ENCODE results near the gene PTPN6.

PTPN6 gene

GRCh38 chr12:6957151-6957701 lies 6.1 kb downstream of the PTPN6 start:
- DNase-seq, result no peak

- DNase-seq, result no peak
These were observed 6.8 kb downstream of the PTPN6 start for GRCh38 chr12:6957741-6958608.

- DNase-seq, result no peak
These were observed 7.5 kb downstream of the PTPN6 start for GRCh38 chr12:6958609-6959057.

GRCh38 chr12:6959058-6959804 lies 8.1 kb downstream of the PTPN6 start:
- peak; percentile 67 for DNase-seq

GRCh38 chr12:6959805-6960592 lies 8.8 kb downstream of the PTPN6 start:
- no peak for DNase-seq

DNA sequence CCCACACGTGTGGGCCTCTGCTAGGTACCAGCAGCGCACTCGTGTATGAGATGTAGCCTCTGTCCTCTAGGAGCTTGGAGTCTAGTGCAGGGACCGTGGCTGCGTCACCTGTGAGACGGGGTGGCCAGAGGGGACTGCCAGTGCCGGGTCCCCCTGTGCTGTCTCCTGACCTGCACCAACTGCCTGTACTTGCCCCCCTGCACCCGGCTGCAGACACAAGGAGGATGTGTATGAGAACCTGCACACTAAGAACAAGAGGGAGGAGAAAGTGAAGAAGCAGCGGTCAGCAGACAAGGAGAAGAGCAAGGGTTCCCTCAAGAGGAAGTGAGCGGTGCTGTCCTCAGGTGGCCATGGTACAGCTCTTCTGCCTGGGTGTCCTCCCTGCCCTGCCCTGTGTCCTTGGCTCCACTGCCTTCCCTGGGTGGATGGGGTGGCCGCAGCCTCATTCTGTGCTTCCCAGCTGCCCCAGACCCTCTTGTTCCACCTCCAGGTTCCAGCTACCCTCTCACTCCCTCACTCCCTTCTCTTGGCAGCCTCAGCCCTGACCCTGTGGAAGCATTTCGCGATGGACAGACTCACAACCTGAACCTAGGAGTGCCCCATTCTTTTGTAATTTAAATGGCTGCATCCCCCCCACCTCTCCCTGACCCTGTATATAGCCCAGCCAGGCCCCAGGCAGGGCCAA lies 9.6 kb downstream of the PTPN6 start:
- DNase-seq, result no peak

DNA sequence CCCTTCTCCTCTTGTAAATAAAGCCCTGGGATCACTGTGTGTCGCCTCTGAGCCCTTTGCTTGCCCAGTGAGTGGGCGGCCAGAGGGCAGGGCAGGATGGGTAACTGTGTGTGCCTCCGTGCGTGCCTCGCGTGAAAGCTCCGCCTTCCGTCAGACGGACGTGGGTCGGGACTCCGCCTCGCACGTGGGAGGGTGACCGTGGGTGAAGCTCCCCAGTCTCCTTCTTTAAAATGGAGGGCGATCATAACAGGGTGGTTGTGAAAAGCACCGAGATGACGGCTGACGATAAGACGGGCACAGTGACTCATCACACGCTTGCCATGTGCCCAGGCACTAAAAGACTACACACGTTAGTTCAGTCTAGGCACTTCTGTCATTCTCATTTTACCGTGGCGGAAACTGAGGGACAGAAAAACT lies 10.1 kb downstream of the PTPN6 start:
- peak; percentile 90 for DNase-seq

- peak; percentile 43 for DNase-seq
These were observed 10.6 kb downstream of the PTPN6 start for GRCh38 chr12:6961695-6962284.

DNA sequence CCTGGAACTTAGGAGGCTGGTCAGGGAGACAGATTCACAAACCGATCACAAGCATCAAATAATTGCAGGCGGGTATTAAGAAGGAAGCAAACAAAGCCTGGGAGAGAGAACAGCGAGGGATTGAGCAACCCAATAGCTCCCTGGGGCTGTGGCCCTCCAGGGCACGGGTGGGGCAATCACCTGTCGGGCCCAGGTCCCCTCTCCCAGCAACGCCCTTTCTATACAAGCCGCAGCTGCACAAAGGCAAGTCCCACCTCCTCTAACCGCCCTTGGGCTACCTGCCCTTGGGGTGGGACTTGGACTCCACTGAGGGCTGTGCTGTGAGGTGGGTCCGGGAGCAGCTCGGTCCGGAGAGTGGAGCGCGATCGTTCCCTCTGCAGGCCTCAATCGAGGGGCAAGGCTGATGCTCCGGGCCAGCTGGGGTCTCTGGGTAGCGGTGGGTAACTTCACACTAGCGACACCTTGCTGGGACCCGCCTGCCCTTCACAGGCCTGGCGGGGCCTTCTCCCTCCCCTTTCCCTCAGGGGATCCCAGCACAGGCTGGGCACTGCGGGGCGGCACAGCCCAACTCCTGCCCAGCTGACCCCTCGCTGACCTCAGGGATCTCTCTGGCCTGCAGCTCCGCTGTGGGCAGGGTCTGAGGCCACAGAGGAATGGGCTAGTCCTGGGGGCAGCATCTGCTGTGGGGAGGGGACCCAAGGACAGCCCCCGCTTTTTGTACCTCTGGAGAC lies 11.3 kb downstream of the PTPN6 start:
- DNase-seq, result no peak

DNA sequence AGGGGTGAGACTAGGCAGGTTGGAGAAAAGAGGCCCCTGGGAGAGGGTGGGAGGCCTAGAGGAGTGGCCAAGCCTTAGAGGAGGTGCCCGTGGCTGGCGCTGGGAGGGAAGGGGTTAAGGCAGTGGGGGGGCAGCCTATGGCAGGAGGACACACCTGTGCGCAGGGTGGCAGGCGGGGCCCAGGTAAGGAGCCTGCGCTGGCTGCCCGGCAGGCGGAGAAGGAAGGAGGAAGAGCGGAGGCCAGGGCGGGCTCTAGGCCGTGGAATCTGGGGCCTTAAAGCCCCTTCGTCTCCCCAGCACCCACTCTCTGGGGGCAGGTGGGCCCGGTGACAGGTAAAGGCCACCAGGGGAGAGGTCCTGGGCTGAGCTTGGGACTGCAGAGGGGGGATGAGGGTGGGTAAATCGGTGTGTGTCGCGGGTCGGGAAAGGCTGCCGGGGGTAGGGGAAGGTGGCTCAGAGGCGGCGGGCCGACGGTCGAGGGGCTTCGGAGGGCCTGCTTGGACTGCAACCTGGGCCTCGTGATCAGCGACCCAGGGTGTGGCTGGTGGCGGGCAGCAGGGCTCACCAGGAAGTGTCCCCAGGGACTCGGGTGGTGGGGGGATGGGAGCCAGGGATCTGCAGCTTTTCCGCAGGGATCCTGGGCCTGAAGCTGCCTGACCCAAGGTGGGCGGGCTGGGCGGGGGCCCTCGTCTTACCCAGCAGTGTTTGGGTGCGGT lies 12.0 kb downstream of the PTPN6 start:
- no peak for DNase-seq

- DNase-seq, result no peak
These were observed 12.7 kb downstream of the PTPN6 start for GRCh38 chr12:6963791-6964413.

DNA sequence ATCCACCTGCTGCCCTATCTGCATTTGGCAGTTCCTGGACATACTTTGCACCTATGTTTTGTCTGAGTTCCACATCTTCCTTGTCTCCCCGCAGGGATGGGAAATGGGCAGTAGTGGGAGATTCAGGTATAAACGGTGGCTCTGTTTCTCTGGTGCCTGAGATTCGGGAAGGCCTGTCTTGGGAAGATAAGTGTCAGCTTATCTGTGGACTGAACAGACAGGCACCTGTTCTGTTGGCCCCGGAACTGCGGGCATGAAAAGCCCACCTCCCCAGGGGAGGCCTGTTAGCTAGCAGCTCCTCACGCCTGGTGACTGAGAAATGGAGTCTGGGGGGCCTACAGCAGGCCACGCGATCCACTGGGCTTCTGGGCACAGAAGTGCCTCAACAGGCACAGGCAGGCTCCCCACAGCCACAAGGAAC lies 13.5 kb downstream of the PTPN6 start:
- no peak for DNase-seq

DNA sequence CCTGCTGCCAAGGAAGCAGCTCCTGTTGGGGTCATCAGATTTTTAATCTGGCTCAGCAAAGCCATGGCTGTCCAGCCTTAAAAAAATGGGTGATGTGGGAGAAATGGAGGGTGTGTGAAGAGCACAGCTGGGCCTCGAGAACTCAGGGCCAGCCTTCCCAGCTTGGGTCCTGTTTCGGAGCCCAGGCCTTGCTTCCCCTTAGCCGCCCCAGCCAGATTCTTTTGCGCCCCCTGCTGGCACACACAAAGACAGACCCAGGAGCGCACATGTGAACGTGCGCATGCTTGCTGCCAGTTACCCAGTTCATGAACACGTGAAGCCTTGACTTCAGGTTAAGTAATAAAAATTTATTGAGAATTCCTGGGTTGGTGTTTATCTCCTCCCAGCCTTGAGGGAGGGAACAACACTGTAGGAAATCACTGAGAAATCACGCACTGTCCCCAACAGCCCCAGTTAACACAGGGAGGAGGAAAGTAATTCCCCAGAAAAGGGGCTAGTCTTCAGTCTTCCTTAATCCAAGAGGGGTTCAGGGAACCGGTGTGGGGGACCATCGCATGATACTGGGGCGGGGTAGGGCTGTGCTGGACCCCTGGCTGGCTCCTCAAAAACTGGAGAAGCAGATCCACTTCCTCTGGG lies 14.0 kb downstream of the PTPN6 start:
- peak; percentile 91 for DNase-seq

- no peak for DNase-seq
These were observed 14.6 kb downstream of the PTPN6 start for GRCh38 chr12:6965714-6966113.

- DNase-seq, result no peak
These were observed 15.2 kb downstream of the PTPN6 start for GRCh38 chr12:6966351-6966750.

DNA sequence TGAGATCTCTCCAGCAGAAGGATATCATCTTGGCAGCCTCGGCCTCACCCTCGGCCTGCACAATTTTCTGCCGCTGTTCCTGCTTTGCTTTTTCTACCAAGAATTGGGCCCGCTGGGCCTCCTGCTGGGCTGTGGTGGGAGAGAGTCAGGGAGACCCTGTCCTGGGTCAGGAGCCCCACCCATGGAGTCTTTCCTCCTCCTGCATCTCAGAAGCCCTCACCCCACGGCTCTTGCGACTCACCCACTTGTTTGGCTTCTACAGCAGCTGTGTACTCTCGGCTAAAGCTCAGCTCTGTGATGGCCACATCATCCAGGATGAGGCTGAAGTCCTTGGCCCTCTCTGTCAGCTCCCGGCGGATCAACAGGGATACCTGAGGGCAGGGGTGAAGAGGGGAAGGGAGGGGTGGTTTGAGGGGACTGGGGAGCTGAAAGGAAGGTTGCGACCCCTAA lies 16.5 kb downstream of the PTPN6 start:
- DNase-seq, result no peak

GRCh38 chr12:6968426-6968825 lies 17.3 kb downstream of the PTPN6 start:
- no peak for DNase-seq

DNA sequence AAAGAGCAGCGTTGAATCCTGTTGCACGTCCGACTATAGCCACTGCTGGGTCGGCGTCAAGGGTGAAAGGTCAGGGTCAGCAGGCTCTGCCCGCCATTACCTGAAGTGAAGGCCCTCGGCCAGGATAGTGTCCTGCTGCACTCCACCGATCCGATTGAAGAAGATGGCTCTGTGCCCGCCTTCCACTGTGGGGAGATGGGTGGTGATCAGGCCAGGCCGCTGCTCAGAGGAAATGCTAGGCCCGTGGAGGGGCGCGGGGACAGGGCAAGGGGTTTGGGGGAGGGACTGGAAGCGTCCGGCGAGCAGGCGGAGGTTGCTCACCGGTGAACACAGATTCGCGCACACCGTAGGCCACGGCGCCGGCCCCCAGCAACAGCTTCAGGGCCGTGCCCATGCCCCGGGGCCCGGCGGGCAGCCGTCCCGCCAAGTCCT lies 19.0 kb downstream of the PTPN6 start:
- DNase-seq, result no peak

DNA sequence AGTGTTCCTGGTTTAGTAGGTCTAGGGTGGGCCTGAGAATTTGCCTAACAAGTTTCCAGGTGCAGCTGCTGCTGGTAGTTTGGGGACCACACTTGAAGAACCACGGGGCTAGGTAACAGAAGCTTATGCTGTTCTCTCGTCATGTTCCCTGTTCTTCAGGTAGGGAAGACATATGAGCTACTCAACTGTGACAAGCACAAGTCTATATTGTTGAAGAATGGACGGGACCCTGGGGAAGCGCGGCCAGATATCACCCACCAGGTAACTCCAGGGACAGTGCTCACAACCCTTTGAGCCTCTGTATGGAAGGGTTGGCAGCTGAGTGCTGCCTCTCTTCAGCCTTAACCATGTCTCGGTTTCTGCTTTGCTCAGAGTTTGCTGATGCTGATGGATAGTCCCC lies 23.0 kb downstream of the PTPN6 start:
- no peak for DNase-seq

Data from activated CD4-positive, alpha-beta T cell treated with anti-CD3 and anti-CD28 coated beads, Interleukin-2, amount 50 U/mL, for 1 hour (primary cell).